Mesenchymal stem cell (in vitro differentiated cells and primary cell): ENCODE results near the gene GCNA.

ENCODE experiments used
- DNase-seq: peaks from one replicate; pipeline ENCODE4 v3.0.0-alpha.2; 2013
- H2AFZ ChIP-seq: one replicate; pipeline ENCODE4 v1.6.1; 2013; ENCODE audit warnings: low read depth, mild to moderate bottlenecking, control low read depth, inconsistent platforms, low read length, moderate library complexity
- H2AK5ac ChIP-seq: 2 replicates; pipeline ENCODE4 v1.6.1; 2013; ENCODE audit warnings: low read length, moderate library complexity, mild to moderate bottlenecking, inconsistent platforms; ENCODE audit not compliant: severe bottlenecking
- H2BK120ac ChIP-seq: one replicate; pipeline ENCODE4 v1.6.1; 2013; ENCODE audit warnings: low read depth, mild to moderate bottlenecking, inconsistent platforms, low read length, moderate library complexity
- H2BK12ac ChIP-seq, 2 experiments: one replicate each; pipeline ENCODE4 v1.6.1; 2013; ENCODE audit warnings: inconsistent platforms in 2 of 2, low read length in 2 of 2, mild to moderate bottlenecking in 2 of 2, moderate library complexity in 2 of 2, control low read depth in 1 of 2
- H2BK15ac ChIP-seq: one replicate; pipeline ENCODE4 v1.6.1; 2013; ENCODE audit warnings: mild to moderate bottlenecking, low read depth, inconsistent platforms; ENCODE audit not compliant: poor library complexity, severe bottlenecking
- H2BK5ac ChIP-seq: 2 replicates; pipeline ENCODE4 v1.6.1; 2013; ENCODE audit warnings: low read depth, mild to moderate bottlenecking, low read length, control low read depth, inconsistent platforms; ENCODE audit not compliant: poor library complexity, severe bottlenecking
- H3K14ac ChIP-seq, 2 experiments: one replicate each; pipeline ENCODE4 v1.6.1; 2013; ENCODE audit warnings: inconsistent platforms in 2 of 2, low read length in 2 of 2, control low read depth in 1 of 2, mild to moderate bottlenecking in 1 of 2, moderate library complexity in 1 of 2
- H3K18ac ChIP-seq, 2 experiments: one replicate each; pipeline ENCODE4 v1.6.1; 2013; ENCODE audit warnings: inconsistent platforms in 2 of 2, low read length in 2 of 2, control low read depth in 1 of 2, low read depth in 1 of 2, mild to moderate bottlenecking in 1 of 2
- H3K23ac ChIP-seq, 2 experiments: one replicate each; pipeline ENCODE4 v1.6.1; 2013; ENCODE audit warnings: inconsistent platforms in 2 of 2, low read length in 2 of 2, mild to moderate bottlenecking in 2 of 2, moderate library complexity in 2 of 2, control low read depth in 1 of 2
- H3K27ac ChIP-seq: 2 replicates; pipeline ENCODE4 v1.5.1; 2013; ENCODE audit warnings: mild to moderate bottlenecking, moderate library complexity, low read length, control low read depth, inconsistent platforms; ENCODE audit not compliant: poor library complexity, severe bottlenecking
- H3K27me3 ChIP-seq, 2 experiments: 2 replicates each; pipeline versions ENCODE4 v1.6.1 to v1.7.0; 2013; ENCODE audit warnings: low read length in 2 of 2, mild to moderate bottlenecking in 2 of 2, moderate library complexity in 2 of 2, control low read depth in 1 of 2, inconsistent platforms in 1 of 2; ENCODE audit not compliant: control insufficient read depth in 1 of 2, insufficient read depth in 1 of 2
- H3K36me3 ChIP-seq, 2 experiments: 2 replicates each; pipeline versions ENCODE4 v1.6.1 to v1.7.0; 2013; ENCODE audit warnings: low read length in 2 of 2, control low read depth in 1 of 2, inconsistent platforms in 1 of 2, low read depth in 1 of 2, mild to moderate bottlenecking in 1 of 2; ENCODE audit not compliant: insufficient read depth in 2 of 2, control insufficient read depth in 1 of 2
- H3K4ac ChIP-seq, 2 experiments: one replicate each; pipeline ENCODE4 v1.6.1; 2013; ENCODE audit warnings: inconsistent platforms in 2 of 2, low read length in 2 of 2, mild to moderate bottlenecking in 2 of 2, moderate library complexity in 2 of 2, control low read depth in 1 of 2, low read depth in 1 of 2
- H3K4me1 ChIP-seq: 2 replicates; pipeline ENCODE4 v1.6.1; 2013; ENCODE audit warnings: low read depth, low read length, control low read depth; ENCODE audit not compliant: control insufficient read depth, insufficient read depth
- H3K4me2 ChIP-seq: 2 replicates; pipeline ENCODE4 v1.6.1; 2013; ENCODE audit warnings: low read length, mild to moderate bottlenecking, inconsistent platforms; ENCODE audit not compliant: poor library complexity, severe bottlenecking
- H3K4me3 ChIP-seq, 2 experiments: 2 replicates each; pipeline versions ENCODE4 v1.5.1 to v1.7.0; 2013; ENCODE audit warnings: low read length in 2 of 2, mild to moderate bottlenecking in 2 of 2, control low read depth in 1 of 2, low read depth in 1 of 2; ENCODE audit not compliant: insufficient read depth in 1 of 2
- H3K79me1 ChIP-seq: replicated peaks from 2 replicates; pipeline ENCODE4 v1.6.1; 2013; ENCODE audit warnings: mild to moderate bottlenecking, control low read depth, low read length, inconsistent platforms; ENCODE audit not compliant: poor library complexity, severe bottlenecking
- H3K9ac ChIP-seq: 2 replicates; pipeline ENCODE4 v1.7.0; 2013; ENCODE audit warnings: mild to moderate bottlenecking, low read length, moderate library complexity
- H3K9me3 ChIP-seq: 2 replicates; pipeline ENCODE4 v1.7.0; 2013; ENCODE audit warnings: mild to moderate bottlenecking, low read length; ENCODE audit not compliant: control insufficient read depth
- H4K8ac ChIP-seq: one replicate; pipeline ENCODE4 v1.6.1; 2013; ENCODE audit warnings: inconsistent platforms, mild to moderate bottlenecking, low read length, moderate library complexity
- H4K91ac ChIP-seq: one replicate; pipeline ENCODE4 v1.6.1; 2013; ENCODE audit warnings: mild to moderate bottlenecking, low read length, inconsistent platforms
- whole genome bisulfite sequencing: methylation state at CpG from one replicate; pipeline ENCODE4 v1.1.7; 2013; ENCODE audit warnings: mixed read lengths; 5-methylcytosine and 5-hydroxymethylcytosine counted together

Gene GCNA

GRCh38 chrX:71619986-71620385 lies 41.7 kb downstream of the GCNA start:
- no peak overlapping the region for H2BK120ac ChIP-seq
- no peak overlapping the region for H3K27ac ChIP-seq
- no peak overlapping the region for H4K8ac ChIP-seq
- H2AFZ ChIP-seq, result no peak overlapping the region
- H3K4me2 ChIP-seq, result no peak overlapping the region
- no peak overlapping the region for H4K91ac ChIP-seq
- no peak overlapping the region for H2BK5ac ChIP-seq
- H3K4me1 ChIP-seq, result peaks cover 10% of the 10 kb centered on the region
- H2BK12ac ChIP-seq, result no peak overlapping the region
- H3K9me3 ChIP-seq, result no peaks in the 10 kb centered on the region
- H3K4ac ChIP-seq, result no peak overlapping the region
- peaks cover 4% of the 10 kb centered on the region for H3K79me1 ChIP-seq
- no peak overlapping the region for H2BK15ac ChIP-seq
- no peak overlapping the region for H3K18ac ChIP-seq
- no peak overlapping the region for H3K14ac ChIP-seq
- H3K23ac ChIP-seq, result no peak overlapping the region
- no peak overlapping the region for H2AK5ac ChIP-seq
- H3K36me3 ChIP-seq, result peaks cover 7 to 45% of the 10 kb centered on the region in 2 experiments
- no peak overlapping the region for H3K4me3 ChIP-seq
- peaks cover 0 to 11% of the 10 kb centered on the region in 2 experiments for H3K27me3 ChIP-seq
- no CpG with 5 or more reads among the region's 1 CpG for WGBS
- H3K9ac ChIP-seq, result no peak overlapping the region
- no peak for DNase-seq

GRCh38 chrX:71621603-71622002 lies 43.4 kb downstream of the GCNA start:
- WGBS, result 90% methylated on average over 6 of the region's 6 CpGs
- Histone ChIP-seq H3K4ac (no peak overlapping the region), H3K79me1 (peaks cover 1% of the 10 kb centered on the region), H3K18ac (no peak overlapping the region), H2BK15ac (no peak overlapping the region), H3K14ac (no peak overlapping the region), H3K4me1 (peaks cover 10% of the 10 kb centered on the region), H3K4me2 (no peak overlapping the region), H3K9ac (no peak overlapping the region), H2AK5ac (no peak overlapping the region), H3K23ac (no peak overlapping the region), H2AFZ (no peak overlapping the region), H4K8ac (no peak overlapping the region), H2BK5ac (no peak overlapping the region), H2BK12ac (no peak overlapping the region), H4K91ac (no peak overlapping the region), H3K9me3 (no peaks in the 10 kb centered on the region), H3K36me3 (peaks cover 0 to 29% of the 10 kb centered on the region in 2 experiments), H3K27ac (no peak overlapping the region), H2BK120ac (no peak overlapping the region), H3K27me3 (no peaks in the 10 kb centered on the region), H3K4me3 (no peak overlapping the region)
- DNase-seq, result no peak

GRCh38 chrX:71622032-71622575 lies 43.9 kb downstream of the GCNA start:
- Histone ChIP-seq H3K4ac (peak overlapping the region in 1 of 2 experiments; percentile 49), H3K18ac (no peak overlapping the region), H3K9ac (peak overlapping the region; percentile 1), H3K4me2 (no peak overlapping the region), H4K8ac (peak overlapping the region; percentile 75), H2BK5ac (no peak overlapping the region), H4K91ac (no peak overlapping the region), H3K4me3 (no peak overlapping the region), H3K23ac (no peak overlapping the region), H2AK5ac (no peak overlapping the region), H2BK15ac (no peak overlapping the region), H3K14ac (no peak overlapping the region), H3K79me1 (peaks cover 1% of the 10 kb centered on the region), H2AFZ (peak overlapping the region; percentile 51), H2BK120ac (no peak overlapping the region), H3K9me3 (no peaks in the 10 kb centered on the region), H3K27me3 (no peaks in the 10 kb centered on the region), H3K27ac (peak overlapping the region; percentile 24), H2BK12ac (no peak overlapping the region), H3K4me1 (peaks cover 10% of the 10 kb centered on the region), H3K36me3 (peaks cover 0 to 27% of the 10 kb centered on the region in 2 experiments)
- DNase-seq, result no peak
- WGBS, result 95% methylated on average over 9 of the region's 9 CpGs

- no peak overlapping the region for H2AK5ac ChIP-seq
- H4K8ac ChIP-seq, result peak overlapping the region; percentile 75
- H3K36me3 ChIP-seq, result peaks cover 0 to 20% of the 10 kb centered on the region in 2 experiments
- H3K9ac ChIP-seq, result peak overlapping the region; percentile 80
- peaks cover 0 to under 1% of the 10 kb centered on the region in 2 experiments for H3K27me3 ChIP-seq
- H3K4ac ChIP-seq, result peak overlapping the region in 1 of 2 experiments; percentile 49
- no peak overlapping the region for H3K4me3 ChIP-seq
- H2BK120ac ChIP-seq, result no peak overlapping the region
- no peak overlapping the region for H2BK15ac ChIP-seq
- H2BK12ac ChIP-seq, result no peak overlapping the region
- peaks cover 10% of the 10 kb centered on the region for H3K4me1 ChIP-seq
- 38% methylated on average over 11 of the region's 13 CpGs for WGBS
- peak overlapping the region; percentile 51 for H2AFZ ChIP-seq
- no peak overlapping the region for H2BK5ac ChIP-seq
- peak overlapping the region; percentile 38 for H3K27ac ChIP-seq
- peaks cover 1% of the 10 kb centered on the region for H3K79me1 ChIP-seq
- no peak overlapping the region for H4K91ac ChIP-seq
- peak; percentile 64 for DNase-seq
- H3K9me3 ChIP-seq, result no peaks in the 10 kb centered on the region
- peak overlapping the region; percentile 28 to 52 for H3K18ac ChIP-seq
- peak overlapping the region in 1 of 2 experiments; percentile 48 for H3K14ac ChIP-seq
- no peak overlapping the region for H3K23ac ChIP-seq
- H3K4me2 ChIP-seq, result no peak overlapping the region
Observed at GRCh38 chrX:71622576-71623450, 44.6 kb downstream of the GCNA start.
